Measurements from ENCODE around the gene TPSAB1.

Gene TPSAB1

DNA sequence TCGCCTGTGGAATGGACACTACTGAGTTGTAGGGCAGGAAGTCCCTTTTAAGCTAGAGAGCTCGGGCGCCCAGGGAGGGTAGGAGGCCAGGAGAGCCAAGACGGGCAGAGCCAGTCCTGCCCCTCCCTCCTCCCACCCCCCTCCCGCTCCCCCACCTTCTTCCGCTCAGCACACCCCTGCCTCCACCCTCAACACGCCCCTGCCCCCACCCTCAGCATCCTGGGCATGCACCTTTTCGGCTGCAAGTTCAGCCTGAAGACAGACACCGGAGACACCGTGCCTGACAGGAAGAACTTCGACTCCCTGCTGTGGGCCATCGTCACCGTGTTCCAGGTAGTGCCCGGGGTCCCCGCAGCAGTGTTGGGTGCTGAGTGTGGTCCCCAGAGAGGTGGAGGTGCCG is 33.7 kb upstream of the TPSAB1 start:
- H3K27ac ChIP-seq (ENCODE audit: low read depth, low read length), result no peak overlapping the region
- no peaks in the 10 kb centered on the region for H3K27me3 ChIP-seq (ENCODE audit: low read length)
- no peak overlapping the region for H3K9ac ChIP-seq (ENCODE audit: low read length)
- H3F3A ChIP-seq (ENCODE audit: insufficient read depth), result no peaks in the 10 kb centered on the region
- no peaks in the 10 kb centered on the region for H4K20me1 ChIP-seq (ENCODE audit: low read depth, low read length)
- no peak for TF ChIP-seq EZH2phosphoT487 (conservative IDR thresholded peaks at IDR 0.05; ENCODE audit: low read length)
- TF ChIP-seq, protein P1, sequence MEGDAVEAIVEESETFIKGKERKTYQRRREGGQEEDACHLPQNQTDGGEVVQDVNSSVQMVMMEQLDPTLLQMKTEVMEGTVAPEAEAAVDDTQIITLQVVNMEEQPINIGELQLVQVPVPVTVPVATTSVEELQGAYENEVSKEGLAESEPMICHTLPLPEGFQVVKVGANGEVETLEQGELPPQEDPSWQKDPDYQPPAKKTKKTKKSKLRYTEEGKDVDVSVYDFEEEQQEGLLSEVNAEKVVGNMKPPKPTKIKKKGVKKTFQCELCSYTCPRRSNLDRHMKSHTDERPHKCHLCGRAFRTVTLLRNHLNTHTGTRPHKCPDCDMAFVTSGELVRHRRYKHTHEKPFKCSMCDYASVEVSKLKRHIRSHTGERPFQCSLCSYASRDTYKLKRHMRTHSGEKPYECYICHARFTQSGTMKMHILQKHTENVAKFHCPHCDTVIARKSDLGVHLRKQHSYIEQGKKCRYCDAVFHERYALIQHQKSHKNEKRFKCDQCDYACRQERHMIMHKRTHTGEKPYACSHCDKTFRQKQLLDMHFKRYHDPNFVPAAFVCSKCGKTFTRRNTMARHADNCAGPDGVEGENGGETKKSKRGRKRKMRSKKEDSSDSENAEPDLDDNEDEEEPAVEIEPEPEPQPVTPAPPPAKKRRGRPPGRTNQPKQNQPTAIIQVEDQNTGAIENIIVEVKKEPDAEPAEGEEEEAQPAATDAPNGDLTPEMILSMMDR (IDR thresholded peaks at IDR 0.05; ENCODE audit: insufficient read depth, low read length, poor library complexity, severe bottlenecking), result no peak
- H2AFZ ChIP-seq (ENCODE audit: low read depth, low read length, severe bottlenecking), result no peak overlapping the region
- no peaks in the 10 kb centered on the region for H3K9me3 ChIP-seq (ENCODE audit: insufficient read depth, low read length)
- no peak overlapping the region for H3K4me2 ChIP-seq (ENCODE audit: low read depth, low read length, poor library complexity, severe bottlenecking)
- H3K36me3 ChIP-seq (ENCODE audit: low read length), result no peaks in the 10 kb centered on the region
- H3K4me3 ChIP-seq (ENCODE audit: insufficient read depth, low read length, poor library complexity, severe bottlenecking), result no peak overlapping the region
- H3K9me2 ChIP-seq (replicated peaks; ENCODE audit: insufficient read depth, low read length), result no peaks in the 10 kb centered on the region
- no peaks in the 10 kb centered on the region for H3K79me2 ChIP-seq (ENCODE audit: insufficient read depth, low read length)

DNA sequence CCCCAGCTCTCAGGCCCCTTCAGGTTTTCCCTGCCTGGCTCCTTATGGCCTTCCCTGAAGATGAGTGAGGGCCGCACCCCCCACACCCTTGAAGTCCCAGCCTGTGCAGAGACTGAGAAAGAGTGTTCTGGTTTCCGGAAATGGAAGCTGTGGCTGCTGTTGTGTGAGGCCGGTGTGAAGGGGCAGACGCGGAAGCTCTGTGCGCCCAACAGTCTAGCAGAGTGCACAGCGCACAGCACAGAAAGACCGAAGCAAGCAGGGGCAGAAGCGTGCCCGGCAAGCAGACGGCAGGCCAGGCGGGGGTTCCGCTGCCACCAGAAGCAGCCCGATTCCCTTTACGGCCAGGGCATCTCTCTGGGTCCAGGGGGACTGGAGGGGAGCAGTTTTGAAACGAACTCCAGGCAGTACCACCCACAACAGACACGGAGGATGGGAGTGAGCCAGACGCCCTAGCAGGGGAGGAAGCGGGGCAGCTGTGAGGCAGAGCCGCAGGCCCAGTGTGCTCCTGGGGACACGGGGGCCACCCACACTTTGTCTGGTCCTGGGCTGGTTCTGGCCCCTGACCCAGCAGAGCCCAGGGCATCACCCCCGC is 32.2 kb upstream of the TPSAB1 start:
- no peak for TF ChIP-seq EZH2phosphoT487 (conservative IDR thresholded peaks at IDR 0.05; ENCODE audit: low read length)
- TF ChIP-seq, protein P1 (IDR thresholded peaks at IDR 0.05; ENCODE audit: insufficient read depth, low read length, poor library complexity, severe bottlenecking), result no peak
- Histone ChIP-seq H3F3A (ENCODE audit: insufficient read depth) (no peaks in the 10 kb centered on the region), H2AFZ (ENCODE audit: low read depth, low read length, severe bottlenecking) (no peak overlapping the region), H3K9me3 (ENCODE audit: insufficient read depth, low read length) (no peaks in the 10 kb centered on the region), H4K20me1 (ENCODE audit: low read depth, low read length) (no peaks in the 10 kb centered on the region), H3K36me3 (ENCODE audit: low read length) (no peaks in the 10 kb centered on the region), H3K79me2 (ENCODE audit: insufficient read depth, low read length) (no peaks in the 10 kb centered on the region), H3K9ac (ENCODE audit: low read length) (no peak overlapping the region), H3K9me2 (replicated peaks; ENCODE audit: insufficient read depth, low read length) (no peaks in the 10 kb centered on the region), H3K27me3 (ENCODE audit: low read length) (no peaks in the 10 kb centered on the region), H3K4me3 (ENCODE audit: insufficient read depth, low read length, poor library complexity, severe bottlenecking) (no peak overlapping the region), H3K4me2 (ENCODE audit: low read depth, low read length, poor library complexity, severe bottlenecking) (no peak overlapping the region), H3K27ac (ENCODE audit: low read depth, low read length) (no peak overlapping the region)

DNA sequence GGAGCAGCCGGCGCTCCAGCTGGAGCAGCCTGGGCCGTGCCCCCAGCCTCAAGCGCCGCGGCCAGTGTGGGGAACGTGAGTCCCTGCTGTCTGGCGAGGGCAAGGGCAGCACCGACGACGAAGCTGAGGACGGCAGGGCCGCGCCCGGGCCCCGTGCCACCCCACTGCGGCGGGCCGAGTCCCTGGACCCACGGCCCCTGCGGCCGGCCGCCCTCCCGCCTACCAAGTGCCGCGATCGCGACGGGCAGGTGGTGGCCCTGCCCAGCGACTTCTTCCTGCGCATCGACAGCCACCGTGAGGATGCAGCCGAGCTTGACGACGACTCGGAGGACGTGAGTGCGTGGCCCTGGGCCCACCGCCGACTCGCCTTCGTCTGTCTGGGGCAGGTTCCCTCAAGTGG is 31.4 kb upstream of the TPSAB1 start:
- no peak overlapping the region for H3K4me2 ChIP-seq (ENCODE audit: low read depth, low read length, poor library complexity, severe bottlenecking)
- no peaks in the 10 kb centered on the region for H3K36me3 ChIP-seq (ENCODE audit: low read length)

More for the DNA sequence above, 31.4 kb upstream of the TPSAB1 start:
- H3K79me2 ChIP-seq (ENCODE audit: insufficient read depth, low read length), result no peaks in the 10 kb centered on the region
- no peaks in the 10 kb centered on the region for H3K27me3 ChIP-seq (ENCODE audit: low read length)
- H3K9me3 ChIP-seq (ENCODE audit: insufficient read depth, low read length), result no peaks in the 10 kb centered on the region
- no peaks in the 10 kb centered on the region for H4K20me1 ChIP-seq (ENCODE audit: low read depth, low read length)
- no peak for TF ChIP-seq EZH2phosphoT487 (conservative IDR thresholded peaks at IDR 0.05; ENCODE audit: low read length)
- TF ChIP-seq, protein P1 (IDR thresholded peaks at IDR 0.05; ENCODE audit: insufficient read depth, low read length, poor library complexity, severe bottlenecking), result no peak
- H3K27ac ChIP-seq (ENCODE audit: low read depth, low read length), result no peak overlapping the region
- H2AFZ ChIP-seq (ENCODE audit: low read depth, low read length, severe bottlenecking), result no peak overlapping the region
- no peak overlapping the region for H3K9ac ChIP-seq (ENCODE audit: low read length)
- H3K4me3 ChIP-seq (ENCODE audit: insufficient read depth, low read length, poor library complexity, severe bottlenecking), result no peak overlapping the region
- no peaks in the 10 kb centered on the region for H3F3A ChIP-seq (ENCODE audit: insufficient read depth)
- no peaks in the 10 kb centered on the region for H3K9me2 ChIP-seq (replicated peaks; ENCODE audit: insufficient read depth, low read length)

Measured in SU-DHL-6 (cell line).